MM.1S (cell line): ENCODE measurements around the gene CFAP99.

Experiments used
- CTCF ChIP-seq: fragments of 300-600 bp; sonication (generic); IDR thresholded peaks from 2 replicates; pipeline ENCODE4 v1.5.1; 2016; ENCODE audit warnings: antibody characterized with exemption, low read length, mixed read lengths
- EZH2phosphoT487 ChIP-seq: fragments of 300-600 bp; sonication (generic); IDR thresholded peaks from 2 replicates; pipeline ENCODE4 v1.6.1; 2018; ENCODE audit warnings: antibody characterized with exemption, low read length

- TF ChIP-seq CTCF, result no peak
- TF ChIP-seq EZH2phosphoT487, result no peak
Measured at GRCh38 chr4:2387218-2387617, 31.5 kb upstream of the CFAP99 start.
